Activated CD8-positive, alpha-beta memory T cell treated with anti-CD3 and anti-CD28 coated beads, Interleukin-2, amount 50 U/mL, for 1 hour (primary cell): ENCODE measurements around the gene MID1.

Source experiments
- DNase-seq: peaks from one replicate; pipeline ENCODE4 v3.0.0-alpha.2; 2020; ENCODE audit errors: extremely low read depth

The MID1 gene

GRCh38 chrX:10533696-10534365, 86.6 kb downstream of the MID1 start:
- no peak for DNase-seq

- no peak for DNase-seq
These were observed 88.5 kb downstream of the MID1 start for GRCh38 chrX:10531927-10532326.

- no peak for DNase-seq
These were observed 91.0 kb downstream of the MID1 start for GRCh38 chrX:10529344-10529743.

GRCh38 chrX:10526451-10526850, 93.9 kb downstream of the MID1 start:
- DNase-seq, result no peak

GRCh38 chrX:10525381-10526120, 94.8 kb downstream of the MID1 start:
- no peak for DNase-seq

- DNase-seq, result no peak
These were observed 95.8 kb downstream of the MID1 start for GRCh38 chrX:10524578-10524977.

- DNase-seq, result no peak
These were observed 100.6 kb downstream of the MID1 start for GRCh38 chrX:10519761-10520160.

- no peak for DNase-seq
These were observed 101.1 kb downstream of the MID1 start for GRCh38 chrX:10519278-10519677.

GRCh38 chrX:10518073-10518472, 102.3 kb downstream of the MID1 start:
- no peak for DNase-seq

- DNase-seq, result no peak
These were observed 103.5 kb downstream of the MID1 start for GRCh38 chrX:10516781-10517322.

- DNase-seq, result no peak
These were observed 105.5 kb downstream of the MID1 start for GRCh38 chrX:10514891-10515290.

- DNase-seq, result no peak
These were observed 106.4 kb downstream of the MID1 start for GRCh38 chrX:10513974-10514373.

- DNase-seq, result no peak
These were observed 107.6 kb downstream of the MID1 start for GRCh38 chrX:10512741-10513140.

- no peak for DNase-seq
These were observed 108.1 kb downstream of the MID1 start for GRCh38 chrX:10512258-10512657.

- no peak for DNase-seq
These were observed 111.0 kb downstream of the MID1 start for GRCh38 chrX:10509397-10509796.

- no peak for DNase-seq
These were observed 111.5 kb downstream of the MID1 start for GRCh38 chrX:10508891-10509290.

GRCh38 chrX:10507876-10508275, 112.5 kb downstream of the MID1 start:
- no peak for DNase-seq

GRCh38 chrX:10507181-10507580, 113.2 kb downstream of the MID1 start:
- DNase-seq, result no peak

GRCh38 chrX:10506781-10507180, 113.6 kb downstream of the MID1 start:
- DNase-seq, result no peak

- no peak for DNase-seq
These were observed 114.7 kb downstream of the MID1 start for GRCh38 chrX:10505726-10506125.

- DNase-seq, result no peak
These were observed 117.4 kb downstream of the MID1 start for GRCh38 chrX:10502961-10503360.

GRCh38 chrX:10501611-10502010, 118.8 kb downstream of the MID1 start:
- no peak for DNase-seq

- no peak for DNase-seq
These were observed 123.9 kb downstream of the MID1 start for GRCh38 chrX:10496345-10496965.
